OCI-LY1 (cell line): ENCODE results near the gene CYP21A2.
"Not testable (repeated sequence)": the region's sequence is repeated elsewhere in the genome, so short reads cannot be mapped to it uniquely, and the experiment has no call there.

Source experiments
- CTCF ChIP-seq: fragments of 200-600 bp; sonication (generic), shearing (Covaris generic); IDR thresholded peaks from 2 replicates; pipeline ENCODE4 v1.5.1; 2017; ENCODE audit warnings: mild to moderate bottlenecking, antibody characterized with exemption, low read length, moderate library complexity, mixed read lengths
- EZH2 ChIP-seq: fragments of 200-600 bp; sonication (generic), shearing (Covaris generic); IDR thresholded peaks from 2 replicates; pipeline ENCODE4 v1.8.0; 2017; ENCODE audit warnings: borderline replicate concordance, mixed run types, mild to moderate bottlenecking, antibody characterized with exemption, low read length, moderate library complexity, mixed read lengths

- TF ChIP-seq CTCF, EZH2: not testable (repeated sequence)
These were observed 35.5 kb upstream of the CYP21A2 start for GRCh38 chr6:32002546-32003268.
